ENCODE measurements around the gene ELF5.

DNA sequence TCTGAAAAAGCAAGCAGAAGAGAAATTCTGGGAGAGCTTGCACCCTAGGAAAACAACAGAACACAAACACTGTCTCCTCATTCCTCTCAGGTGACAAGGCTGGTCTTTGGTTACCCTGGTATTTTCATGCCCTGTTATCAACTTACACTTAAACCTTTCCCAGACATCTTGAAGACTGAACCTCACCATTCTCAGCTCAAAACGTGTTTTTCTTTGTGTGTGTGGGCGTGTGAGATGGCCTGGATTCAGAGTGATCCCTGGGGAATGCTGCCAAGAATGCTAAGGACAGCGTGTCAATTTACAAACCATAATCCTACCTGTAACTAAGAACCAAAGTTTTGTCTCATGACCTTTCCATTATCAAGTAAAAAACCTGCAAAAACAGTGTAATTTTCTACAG is 33.3 kb downstream of the ELF5 start:
- TF ChIP-seq CTCF (conservative IDR thresholded peaks at IDR 0.05 in 1 of 2, IDR thresholded peaks at IDR 0.05 in 1 of 2; ENCODE audit: extremely low read depth in 1 of 2, insufficient read depth in 1 of 2, low read depth in 1 of 2, low read length in 2 of 2) (no peak), EZH2 (IDR thresholded peaks at IDR 0.05; ENCODE audit: borderline replicate concordance, low read length) (no peak)
